Activated CD4-positive, alpha-beta memory T cell treated with anti-CD3 and anti-CD28 coated beads, Interleukin-2, amount 10 ng/mL, durations not matched to agents 7 days and 5 days (primary cell): ENCODE results near the gene PRODH2. TPM values are rescaled to one million over a fixed set of nuclear protein-coding genes. Genes with fewer than 3 reads are reported as not detected.
A peak's percentile ranks its signal among the peaks of the same experiment; 100 is the strongest.

ENCODE experiments used
- CTCF ChIA-PET: fragments of 350-600 bp; sonication (Branson Sonifier 250); formaldehyde crosslinking; loops from one replicate; lab custom pipeline; 2021; ENCODE audit warnings: antibody characterized with exemption, inconsistent platforms; lab: Charles Lee
- POLR2A ChIA-PET: fragments of 350-600 bp; sonication (Branson Sonifier 250); formaldehyde crosslinking; loops from one replicate; lab custom pipeline; 2021; ENCODE audit warnings: antibody characterized with exemption; lab: Charles Lee
- DNase-seq: peaks from one replicate; pipeline ENCODE4 v3.0.0-alpha.2; 2020
- H3K27ac Mint-ChIP-seq: one replicate; pipeline ENCODE4 v1.8.0; 2021; ENCODE audit warnings: mild to moderate bottlenecking, mixed read lengths
- H3K27me3 Mint-ChIP-seq: one replicate; pipeline ENCODE4 v1.8.0; 2021; ENCODE audit warnings: mixed read lengths
- H3K36me3 Mint-ChIP-seq: one replicate; pipeline ENCODE4 v1.8.0; 2021; ENCODE audit warnings: low read depth, mixed read lengths
- H3K4me1 Mint-ChIP-seq: one replicate; pipeline ENCODE4 v1.8.0; 2021; ENCODE audit warnings: mixed read lengths
- H3K4me3 Mint-ChIP-seq: one replicate; pipeline ENCODE4 v1.8.0; 2021; ENCODE audit warnings: mild to moderate bottlenecking, mixed read lengths
- H3K9me3 Mint-ChIP-seq: one replicate; pipeline ENCODE4 v1.8.0; 2021; ENCODE audit warnings: mixed read lengths
- total RNA-seq, 2 experiments: library from RNA; stranded (reverse); gene quantifications; one replicate each; pipeline ENCODE4 v1.2.3, GENCODE V29; 2021

The PRODH2 gene
- total RNA-seq, 2 experiments from 2014 or later: not detected

DNA sequence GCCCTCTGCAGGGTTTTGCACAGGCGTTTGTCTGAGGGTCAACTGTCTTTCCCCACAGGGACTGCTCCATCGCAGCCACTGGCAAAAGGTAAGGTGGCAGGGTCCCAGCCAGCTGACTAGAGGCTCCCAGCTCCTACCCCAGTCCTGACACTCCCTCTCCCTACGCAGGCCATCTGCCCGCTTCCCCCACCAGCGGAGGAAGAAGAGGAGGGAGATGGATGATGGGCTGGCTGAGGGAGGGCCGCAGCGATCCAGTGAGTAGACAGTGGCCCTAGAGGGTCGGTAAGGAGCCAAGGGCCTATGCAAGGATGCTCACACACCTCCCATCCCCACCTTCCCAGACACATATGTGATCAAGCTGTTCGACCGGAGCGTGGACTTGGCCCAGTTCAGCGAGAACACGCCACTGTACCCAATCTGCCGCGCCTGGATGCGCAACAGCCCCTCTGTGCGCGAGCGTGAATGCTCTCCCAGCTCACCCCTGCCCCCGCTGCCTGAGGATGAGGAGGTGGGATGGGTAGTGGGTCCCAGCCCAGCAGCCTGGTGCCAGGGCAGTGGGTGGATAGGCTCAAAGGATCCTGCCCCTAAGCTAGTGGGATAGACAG is 59.8 kb downstream of the PRODH2 start:
- no peaks in the 10 kb centered on the region for H3K9me3 Mint-ChIP-seq
- DNase-seq: no peak
- H3K27ac Mint-ChIP-seq: no peak overlapping the region
- no peaks in the 10 kb centered on the region for H3K27me3 Mint-ChIP-seq
- peaks cover 41% of the 10 kb centered on the region for H3K4me1 Mint-ChIP-seq
- POLR2A ChIA-PET: interaction anchor here (1.3 to 1.5 kb wide), 2 partner anchors 8 to 51 kb away, joined by 5 read pairs; partner anchors contain the start of genes PSENEN and U2AF1L4
- no peak overlapping the region for H3K4me3 Mint-ChIP-seq
- CTCF ChIA-PET: interaction anchor here (0.6 kb wide), 1 partner anchor 10 kb away, joined by 4 read pairs; no protein-coding TSS in a partner anchor
- peaks cover 12% of the 10 kb centered on the region for H3K36me3 Mint-ChIP-seq

DNA sequence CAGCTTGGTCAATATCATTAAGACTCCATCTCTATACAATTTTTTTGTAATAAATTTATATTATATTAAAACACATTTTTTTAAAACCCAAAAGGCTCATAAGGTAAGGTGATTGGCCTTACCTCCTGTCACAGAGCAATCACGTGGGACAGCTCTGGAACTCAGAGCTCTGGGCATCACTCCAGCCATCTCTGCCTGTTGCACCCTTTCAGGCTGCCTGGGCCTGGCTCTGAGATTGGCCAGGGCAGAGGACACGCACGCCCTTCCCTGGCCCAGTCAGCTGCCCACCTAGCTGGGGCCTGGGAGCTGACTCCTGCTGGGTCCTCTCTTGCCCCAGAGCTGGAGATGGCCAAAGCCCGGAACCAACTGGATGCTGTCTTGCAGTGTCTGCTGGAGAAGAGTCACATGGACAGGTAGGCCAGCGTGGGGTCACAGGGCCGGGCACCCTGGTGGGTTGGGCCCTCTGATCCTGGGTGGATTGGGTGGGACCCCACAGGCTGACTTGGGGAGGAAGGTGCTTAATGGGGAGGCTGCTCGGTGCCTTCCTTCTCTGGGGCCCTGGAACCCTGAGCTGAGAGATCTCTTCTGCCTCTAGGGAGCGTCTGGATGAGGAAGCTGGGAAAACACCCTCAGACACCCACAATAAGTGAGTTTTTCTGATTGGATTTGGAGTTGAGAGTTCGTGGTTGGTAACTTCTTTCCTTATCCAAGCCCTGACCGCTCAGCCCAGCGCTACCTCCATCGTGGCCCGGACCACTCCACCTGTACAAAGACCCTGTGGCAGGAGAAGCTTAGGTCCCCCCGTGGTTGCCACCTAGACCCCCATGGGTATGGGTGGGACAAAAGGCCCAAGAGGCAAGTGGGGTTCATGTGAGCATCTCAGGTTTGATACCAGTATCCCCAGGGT is 60.6 kb downstream of the PRODH2 start:
- H3K27ac Mint-ChIP-seq: no peak overlapping the region
- H3K4me1 Mint-ChIP-seq: peaks cover 43% of the 10 kb centered on the region

DNA sequence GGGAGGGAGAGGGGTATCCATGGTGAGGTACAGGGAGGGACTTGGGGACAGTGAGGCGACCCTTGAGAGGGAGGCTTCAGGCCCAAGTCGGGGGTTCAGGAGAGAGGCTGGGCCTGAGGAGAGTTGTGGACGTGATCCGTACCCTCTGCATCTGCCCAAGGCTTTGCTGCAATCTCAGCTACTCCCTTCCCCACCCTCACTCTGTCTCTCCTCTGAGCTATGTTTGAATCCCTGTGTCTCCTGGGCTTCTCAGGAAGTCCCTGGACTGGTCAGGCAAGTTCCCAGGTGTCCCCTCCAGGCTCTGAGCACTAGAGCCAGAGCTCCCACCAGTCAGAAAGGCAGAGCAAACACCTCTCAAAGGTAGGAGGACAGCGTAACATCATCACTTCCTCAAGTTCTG is 62.5 kb downstream of the PRODH2 start:
- Mint-ChIP-seq H3K36me3 (peaks cover 14% of the 10 kb centered on the region), H3K4me1 (peaks cover 47% of the 10 kb centered on the region), H3K27ac (no peak overlapping the region), H3K9me3 (no peaks in the 10 kb centered on the region), H3K27me3 (no peaks in the 10 kb centered on the region), H3K4me3 (peak overlapping the region; percentile 17)
- no peak for DNase-seq
- CTCF ChIA-PET: no interaction called here
- POLR2A ChIA-PET: no interaction called here

More for the DNA sequence above, 60.6 kb downstream of the PRODH2 start:
- Mint-ChIP-seq H3K4me3 (no peak overlapping the region), H3K9me3 (no peaks in the 10 kb centered on the region), H3K27me3 (no peaks in the 10 kb centered on the region), H3K36me3 (peaks cover 12% of the 10 kb centered on the region)
- POLR2A ChIA-PET: interaction anchor here (1.2 to 1.5 kb wide), 3 partner anchors 8 to 50 kb away, joined by 4 to 5 read pairs (median 5); partner anchors contain the start of genes PSENEN and U2AF1L4
- CTCF ChIA-PET: no interaction called here
- no peak for DNase-seq

Other genes starting within 250 kb of the PRODH2 start
- not detected for gene ATP4A, start 249.2 kb downstream of the PRODH2 start, total RNA-seq
- not detected for gene PMIS2, start 226.7 kb downstream of the PRODH2 start, total RNA-seq
- 10 to 100 TPM; 45.3 to 46.5 TPM for gene HAUS5, start 200.1 kb downstream of the PRODH2 start, total RNA-seq
- gene RBM42, start 183.8 kb downstream of the PRODH2 start, total RNA-seq: 100 to 1,000 TPM in 1 of 2 experiments, 10 to 100 TPM in 1; 99.5 to 102 TPM
- under 1 TPM; 0.65 to 0.96 TPM for gene ETV2, start 171.1 kb downstream of the PRODH2 start, total RNA-seq
- 100 to 1,000 TPM; 440 to 442 TPM for gene COX6B1, start 164.5 kb downstream of the PRODH2 start, total RNA-seq
- gene UPK1A, start 146.3 kb downstream of the PRODH2 start, total RNA-seq: under 1 TPM; 0.65 to 0.86 TPM
- 10 to 100 TPM; 94.8 to 96.2 TPM for gene ZBTB32, start 108.3 kb downstream of the PRODH2 start, total RNA-seq
- 10 to 100 TPM; 57.3 to 57.5 TPM for gene KMT2B, start 94.8 kb downstream of the PRODH2 start, total RNA-seq
- gene IGFLR1, start 70.4 kb downstream of the PRODH2 start, total RNA-seq: 10 to 100 TPM; 78.9 to 90.5 TPM
- 10 to 100 TPM; 35.5 to 36.2 TPM for gene U2AF1L4, start 67.4 kb downstream of the PRODH2 start, total RNA-seq
- 10 to 100 TPM; 48.1 to 51.3 TPM for gene PSENEN, start 67.2 kb downstream of the PRODH2 start, total RNA-seq
- gene LIN37, start 64.3 kb downstream of the PRODH2 start, total RNA-seq: 10 to 100 TPM; 13.1 to 16.2 TPM
- under 1 TPM in 1 of 2 experiments, not detected in 1; 0.48 TPM for gene HSPB6, start 55.8 kb downstream of the PRODH2 start, total RNA-seq
- gene PROSER3, start 54.7 kb downstream of the PRODH2 start, total RNA-seq: 10 to 100 TPM; 47.1 to 52.4 TPM
- 10 to 100 TPM; 60.9 to 67.0 TPM for gene ARHGAP33, start 37.3 kb downstream of the PRODH2 start, total RNA-seq
- gene NPHS1, start 39.7 kb upstream of the PRODH2 start, total RNA-seq: not detected
- gene KIRREL2, start 44.1 kb upstream of the PRODH2 start, total RNA-seq: under 1 TPM; 0.55 to 0.58 TPM
- 1 to 10 TPM in 1 of 2 experiments, under 1 TPM in 1; 0.76 to 1.1 TPM for gene APLP1, start 55.7 kb upstream of the PRODH2 start, total RNA-seq
- gene NFKBID, start 87.7 kb upstream of the PRODH2 start, total RNA-seq: 10 to 100 TPM; 36.3 to 40.3 TPM
- gene HCST, start 89.7 kb upstream of the PRODH2 start, total RNA-seq: 100 to 1,000 TPM; 204 to 218 TPM
- 1 to 10 TPM in 1 of 2 experiments, under 1 TPM in 1; 0.58 to 1.1 TPM for gene TYROBP, start 95.5 kb upstream of the PRODH2 start, total RNA-seq
- gene LRFN3, start 123.5 kb upstream of the PRODH2 start, total RNA-seq: 10 to 100 TPM; 13.5 to 17.0 TPM
- 10 to 100 TPM; 17.3 to 18.3 TPM for gene SDHAF1, start 182.3 kb upstream of the PRODH2 start, total RNA-seq
- gene SYNE4, start 196.0 kb upstream of the PRODH2 start, total RNA-seq: 1 to 10 TPM; 1.6 to 2.5 TPM
- 10 to 100 TPM; 44.7 to 45.4 TPM for gene ALKBH6, start 201.4 kb upstream of the PRODH2 start, total RNA-seq
- 1 to 10 TPM; 1.7 to 2.2 TPM for gene CLIP3, start 220.0 kb upstream of the PRODH2 start, total RNA-seq
- gene THAP8, start 241.4 kb upstream of the PRODH2 start, total RNA-seq: 1 to 10 TPM; 5.7 TPM
- gene WDR62, start 242.1 kb upstream of the PRODH2 start, total RNA-seq: 10 to 100 TPM; 24.1 to 25.0 TPM